ENCODE measurements around the gene PIGBOS1.
"Not testable (repeated sequence)": the region's sequence is repeated elsewhere in the genome, so short reads cannot be mapped to it uniquely, and the experiment has no call there.

Gene PIGBOS1

DNA sequence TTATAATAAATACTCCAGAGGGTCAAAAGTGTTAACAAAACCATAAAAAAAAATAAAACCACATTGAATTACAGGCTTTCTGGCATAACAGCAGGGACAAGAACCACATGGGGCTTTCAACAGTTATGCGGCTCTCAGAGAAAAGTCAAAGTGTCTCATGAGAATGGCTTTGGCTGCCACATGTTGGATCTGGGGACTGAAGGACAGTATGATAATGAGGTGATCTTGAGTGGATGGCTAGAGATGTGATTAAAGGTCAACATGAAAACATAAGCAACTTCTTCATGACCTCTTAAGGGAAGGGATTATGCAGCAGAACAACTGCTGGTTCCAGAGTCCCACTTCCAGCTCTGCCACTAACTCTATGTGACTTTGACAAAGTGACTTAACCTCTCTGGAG is 34.5 kb downstream of the PIGBOS1 start:
- TF ChIP-seq, protein P1, sequence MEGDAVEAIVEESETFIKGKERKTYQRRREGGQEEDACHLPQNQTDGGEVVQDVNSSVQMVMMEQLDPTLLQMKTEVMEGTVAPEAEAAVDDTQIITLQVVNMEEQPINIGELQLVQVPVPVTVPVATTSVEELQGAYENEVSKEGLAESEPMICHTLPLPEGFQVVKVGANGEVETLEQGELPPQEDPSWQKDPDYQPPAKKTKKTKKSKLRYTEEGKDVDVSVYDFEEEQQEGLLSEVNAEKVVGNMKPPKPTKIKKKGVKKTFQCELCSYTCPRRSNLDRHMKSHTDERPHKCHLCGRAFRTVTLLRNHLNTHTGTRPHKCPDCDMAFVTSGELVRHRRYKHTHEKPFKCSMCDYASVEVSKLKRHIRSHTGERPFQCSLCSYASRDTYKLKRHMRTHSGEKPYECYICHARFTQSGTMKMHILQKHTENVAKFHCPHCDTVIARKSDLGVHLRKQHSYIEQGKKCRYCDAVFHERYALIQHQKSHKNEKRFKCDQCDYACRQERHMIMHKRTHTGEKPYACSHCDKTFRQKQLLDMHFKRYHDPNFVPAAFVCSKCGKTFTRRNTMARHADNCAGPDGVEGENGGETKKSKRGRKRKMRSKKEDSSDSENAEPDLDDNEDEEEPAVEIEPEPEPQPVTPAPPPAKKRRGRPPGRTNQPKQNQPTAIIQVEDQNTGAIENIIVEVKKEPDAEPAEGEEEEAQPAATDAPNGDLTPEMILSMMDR (IDR thresholded peaks at IDR 0.05; ENCODE audit: low read depth, low read length): no peak
- Histone ChIP-seq H3K36me3 (no peaks in the 10 kb centered on the region; the same call in 1 of the 2 replicates), H3K27ac (no peak overlapping the region), H3K27me3 (ENCODE audit: insufficient read depth, low read depth, severe bottlenecking) (no peaks in the 10 kb centered on the region), H3K9me3 (ENCODE audit: severe bottlenecking) (no peaks in the 10 kb centered on the region), H3K4me3 (ENCODE audit: low read depth, low read length) (no peak overlapping the region)
- no peak for DNase-seq

DNA sequence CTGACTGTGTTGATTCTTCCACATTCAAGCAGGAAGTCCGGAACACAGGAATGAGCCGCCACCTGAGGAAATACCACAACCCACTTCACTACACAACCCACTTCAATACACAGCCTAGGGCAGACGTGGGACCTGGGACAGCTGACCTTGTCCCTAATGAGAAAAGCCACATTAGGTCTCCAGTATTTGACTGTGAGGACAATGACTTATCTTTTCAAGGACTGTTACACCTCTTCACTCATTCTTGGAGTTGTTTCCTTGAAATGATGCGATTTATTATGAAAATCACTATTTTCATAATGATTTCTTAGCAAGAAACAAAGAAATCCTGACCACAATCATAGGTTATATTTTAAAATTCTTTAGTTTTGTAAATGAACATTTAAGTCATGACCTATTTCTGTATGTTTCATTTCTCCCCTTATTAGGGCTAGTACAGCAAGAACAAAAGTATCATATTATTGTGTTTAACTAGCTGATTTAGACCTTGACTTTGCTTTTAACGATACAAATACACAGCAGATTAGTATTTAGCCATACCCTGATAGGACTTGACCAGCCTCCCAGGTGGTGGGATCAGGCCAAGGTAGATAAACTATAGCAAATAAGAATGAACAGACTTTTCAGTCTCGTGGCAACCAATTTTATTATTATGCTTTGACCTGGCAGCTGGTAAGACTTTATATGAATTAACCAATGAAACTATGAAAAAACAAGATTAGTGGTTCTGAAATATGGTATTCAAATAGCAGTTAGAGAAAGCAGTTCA is 35.4 kb downstream of the PIGBOS1 start:
- Histone ChIP-seq H3K27ac (no peak overlapping the region), H3K27me3 (ENCODE audit: insufficient read depth, low read depth, severe bottlenecking) (no peaks in the 10 kb centered on the region), H3K36me3 (no peaks in the 10 kb centered on the region; the same call in 1 of the 2 replicates), H3K9me3 (ENCODE audit: severe bottlenecking) (no peaks in the 10 kb centered on the region), H3K4me3 (ENCODE audit: low read depth, low read length) (no peak overlapping the region)
- no peak for DNase-seq
- TF ChIP-seq, protein P1 (IDR thresholded peaks at IDR 0.05; ENCODE audit: low read depth, low read length): no peak

DNA sequence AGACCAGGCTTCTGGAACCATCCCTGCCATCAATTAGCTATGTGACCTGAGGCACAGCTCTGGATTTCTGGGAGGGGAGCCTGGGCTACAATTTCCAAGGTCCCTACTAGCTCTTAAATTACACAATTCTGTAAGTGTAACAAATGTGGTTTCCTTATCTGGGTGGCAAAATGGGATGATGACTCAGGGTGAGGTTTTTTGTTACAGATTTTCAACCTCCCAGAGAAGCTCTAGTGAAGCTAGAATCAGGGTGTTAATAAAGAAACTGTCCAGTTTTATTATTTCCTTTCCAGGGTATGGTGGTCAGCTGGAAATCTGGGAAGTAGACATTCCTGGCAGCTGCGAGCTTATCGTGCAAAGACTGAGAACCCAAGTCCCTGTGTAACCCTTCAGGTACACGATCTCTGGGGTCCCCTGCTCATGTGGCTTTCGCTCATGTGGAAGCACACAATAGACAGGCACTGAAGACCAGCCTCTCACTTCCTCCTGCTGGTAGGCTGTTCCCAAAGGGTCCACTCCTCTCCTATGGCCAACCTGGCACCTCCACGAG is 36.6 kb downstream of the PIGBOS1 start:
- H3K27ac ChIP-seq: no peak overlapping the region
- TF ChIP-seq, protein P1 (IDR thresholded peaks at IDR 0.05; ENCODE audit: low read depth, low read length): no peak
- no peak for DNase-seq

DNA sequence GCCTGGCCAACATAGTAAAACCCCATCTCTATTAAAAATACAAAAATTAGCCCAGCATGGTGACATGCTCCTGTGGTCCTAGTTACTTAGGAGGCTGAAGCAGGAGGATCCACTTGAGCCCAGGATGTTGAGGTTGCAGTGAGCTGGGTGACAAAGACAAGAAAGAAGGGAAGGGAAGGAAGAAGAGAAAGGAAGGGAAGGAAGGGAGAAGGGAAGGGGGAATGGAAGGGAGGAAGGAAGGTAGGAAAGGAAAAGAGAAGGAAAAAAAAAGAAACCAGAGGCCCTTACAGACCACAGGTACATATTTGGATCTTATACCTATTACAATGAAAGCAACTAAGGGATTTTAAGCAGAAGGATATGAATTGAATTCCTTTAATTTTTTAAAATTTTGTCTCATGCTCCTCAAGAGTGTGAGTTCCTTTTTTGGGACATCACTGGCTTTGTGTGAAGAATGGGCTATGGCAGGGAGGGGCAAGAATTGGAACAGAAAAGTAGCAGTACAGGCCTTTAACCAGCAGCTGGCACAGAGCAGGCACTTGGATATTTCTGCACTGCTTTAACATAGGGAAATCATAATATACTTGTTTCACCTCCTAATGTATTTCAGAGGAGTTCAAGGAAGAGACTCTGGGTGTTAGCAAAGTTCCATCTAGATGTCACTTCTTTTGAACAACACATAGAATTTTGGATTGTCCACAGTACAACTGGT is 37.2 kb downstream of the PIGBOS1 start:
- H3K27me3 ChIP-seq (ENCODE audit: insufficient read depth, low read depth, severe bottlenecking): no peaks in the 10 kb centered on the region
- H3K9me3 ChIP-seq (ENCODE audit: severe bottlenecking): no peaks in the 10 kb centered on the region
- no peaks in the 10 kb centered on the region for H3K36me3 ChIP-seq
- H3K4me3 ChIP-seq (ENCODE audit: low read depth, low read length): no peak overlapping the region
- no peak overlapping the region for H3K27ac ChIP-seq
- DNase-seq: no peak
- TF ChIP-seq, protein P1 (IDR thresholded peaks at IDR 0.05; ENCODE audit: low read depth, low read length): no peak

More for the DNA sequence above, 36.6 kb downstream of the PIGBOS1 start:
- no peak overlapping the region for H3K4me3 ChIP-seq (ENCODE audit: low read depth, low read length)
- no peaks in the 10 kb centered on the region for H3K27me3 ChIP-seq (ENCODE audit: insufficient read depth, low read depth, severe bottlenecking)
- H3K36me3 ChIP-seq: no peaks in the 10 kb centered on the region
- no peaks in the 10 kb centered on the region for H3K9me3 ChIP-seq (ENCODE audit: severe bottlenecking)

DNA sequence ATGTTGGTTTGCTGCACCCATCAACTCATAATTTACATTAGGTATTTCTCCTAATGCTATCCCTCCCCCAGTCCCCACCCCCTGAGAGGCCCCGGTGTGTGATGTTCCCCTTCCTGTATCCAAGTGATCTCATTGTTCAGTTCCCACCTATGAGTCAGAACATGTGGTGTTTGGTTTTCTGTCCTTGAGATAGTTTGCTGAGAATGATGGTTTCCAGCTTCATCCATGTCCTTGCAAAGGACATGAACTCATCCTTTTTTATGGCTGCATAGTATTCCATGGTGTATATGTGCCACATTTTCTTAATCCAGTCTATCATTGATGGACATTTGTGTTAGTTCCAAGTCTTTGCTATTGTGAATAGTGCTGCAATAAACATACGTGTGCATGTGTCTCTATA is 38.3 kb downstream of the PIGBOS1 start:
- H3K4me3 ChIP-seq (ENCODE audit: low read depth, low read length); H3K27ac ChIP-seq; DNase-seq: not testable (repeated sequence)

DNA sequence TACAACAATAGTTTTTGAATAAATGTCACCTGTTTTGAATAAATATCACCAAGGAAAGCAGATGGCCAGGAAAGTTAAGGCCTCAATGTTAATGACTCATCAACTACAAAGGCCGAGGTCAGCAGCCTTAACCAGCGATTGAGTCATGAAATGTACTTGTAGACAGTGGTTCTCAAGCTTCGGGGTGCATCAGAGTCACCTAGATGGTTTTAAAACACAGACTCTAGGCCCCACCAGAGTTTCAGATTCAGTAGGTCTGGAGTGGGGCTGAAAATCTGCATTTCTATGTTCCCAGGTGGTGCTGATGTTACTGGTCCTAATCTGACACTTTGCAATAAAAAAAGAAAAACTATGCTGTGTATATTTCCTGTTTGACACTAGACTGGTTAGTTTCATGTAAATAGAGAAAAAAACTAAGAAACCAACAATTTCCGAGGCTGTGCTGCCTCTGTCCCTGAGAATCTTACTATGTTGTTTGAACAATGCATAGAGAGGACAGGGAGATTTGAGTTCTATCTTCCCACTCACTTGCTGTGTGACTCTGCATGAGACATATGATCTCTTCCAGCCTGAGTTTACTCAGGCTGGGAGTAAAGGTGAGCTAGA is 39.1 kb downstream of the PIGBOS1 start:
- Histone ChIP-seq H3K4me3 (ENCODE audit: low read depth, low read length) (no peak overlapping the region), H3K36me3 (no peaks in the 10 kb centered on the region), H3K9me3 (ENCODE audit: severe bottlenecking) (no peaks in the 10 kb centered on the region), H3K27ac (no peak overlapping the region), H3K27me3 (ENCODE audit: insufficient read depth, low read depth, severe bottlenecking) (no peaks in the 10 kb centered on the region)
- TF ChIP-seq, protein P1 (IDR thresholded peaks at IDR 0.05; ENCODE audit: low read depth, low read length): no peak
- no peak for DNase-seq

More for the DNA sequence above, 38.3 kb downstream of the PIGBOS1 start:
- H3K36me3 ChIP-seq; H3K9me3 ChIP-seq (ENCODE audit: severe bottlenecking); H3K27me3 ChIP-seq (ENCODE audit: insufficient read depth, low read depth, severe bottlenecking): not testable (repeated sequence)
